Activated CD4-positive, alpha-beta T cell treated with anti-CD3 and anti-CD28 coated beads, Interleukin-2, amount 50 U/mL, for 4 hours (primary cell): ENCODE measurements around the gene AGAP2.

Experiments
- DNase-seq, 2 experiments: peaks; one replicate each; pipeline ENCODE4 v3.0.0-alpha.2; 2020

AGAP2 gene

DNA sequence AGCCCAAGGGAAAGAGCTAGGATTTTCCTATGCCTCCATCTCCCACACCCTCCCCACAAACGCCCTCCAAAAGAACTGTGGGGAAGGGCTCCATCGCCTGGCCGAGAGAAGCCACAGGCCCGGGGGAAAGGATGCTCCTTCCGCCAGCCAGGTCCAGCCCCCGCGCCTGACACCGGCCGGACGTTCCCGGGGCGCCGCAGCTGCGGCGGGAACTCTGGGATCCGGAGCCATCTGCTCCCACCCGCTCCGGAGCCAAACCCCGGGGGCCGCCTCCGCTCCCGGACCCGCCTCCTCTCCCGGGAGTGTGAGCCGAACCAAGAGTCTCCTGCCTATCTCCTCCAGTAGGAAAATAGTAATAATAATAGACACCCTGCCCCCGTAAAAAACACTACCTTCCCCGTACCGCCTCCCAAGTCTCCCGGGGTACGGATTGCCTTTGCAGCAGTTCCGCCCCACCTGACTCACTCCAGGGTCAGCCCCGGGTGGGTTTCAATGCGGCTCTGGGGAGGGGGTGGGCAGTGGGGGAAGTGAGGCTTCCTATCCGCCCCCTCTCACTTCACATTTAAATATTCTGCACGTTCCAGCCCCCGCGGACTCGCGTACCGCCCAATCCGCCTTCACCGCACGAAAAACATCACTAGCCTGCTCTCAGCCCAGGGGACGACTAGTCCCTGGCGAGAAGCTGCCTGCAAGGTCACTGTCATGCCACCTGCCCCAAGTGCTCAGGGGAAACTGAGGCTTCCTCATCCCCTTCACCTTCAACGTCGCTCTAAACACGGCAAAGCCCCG lies 2.4 kb downstream of the AGAP2 start:
- no peak for DNase-seq

DNA sequence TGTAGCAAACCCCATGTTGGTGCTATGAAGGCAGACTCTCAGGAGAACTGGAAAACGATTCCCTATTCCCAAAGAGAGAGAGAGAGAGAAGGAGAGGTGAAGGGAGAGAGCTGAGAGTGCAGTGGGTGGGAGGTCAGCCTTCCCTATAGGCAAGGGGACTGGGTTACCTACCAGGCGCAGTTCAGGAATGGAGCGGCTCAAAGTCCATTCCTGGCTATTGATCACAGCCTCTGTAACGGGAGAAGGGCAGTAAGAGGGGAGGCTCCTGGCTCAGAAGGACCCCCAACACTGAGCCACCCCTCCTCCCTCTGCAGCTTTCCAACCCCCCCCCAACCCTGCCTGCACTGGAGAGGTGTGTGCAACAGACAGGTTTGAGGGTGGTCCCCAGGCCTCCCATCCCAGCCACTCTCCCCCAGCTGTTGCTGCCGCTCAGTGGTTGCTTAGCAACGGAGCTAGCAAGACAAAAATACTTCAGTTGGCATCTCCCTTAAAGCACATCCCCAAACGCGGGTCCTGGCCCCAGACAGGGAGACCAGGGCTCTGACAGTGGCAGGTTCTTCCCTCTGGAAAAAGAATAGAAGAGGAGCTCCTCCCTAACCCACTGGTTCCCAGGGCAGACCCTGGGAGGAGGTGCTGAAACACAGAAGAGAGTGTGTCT lies 3.2 kb downstream of the AGAP2 start:
- no peak for DNase-seq

DNA sequence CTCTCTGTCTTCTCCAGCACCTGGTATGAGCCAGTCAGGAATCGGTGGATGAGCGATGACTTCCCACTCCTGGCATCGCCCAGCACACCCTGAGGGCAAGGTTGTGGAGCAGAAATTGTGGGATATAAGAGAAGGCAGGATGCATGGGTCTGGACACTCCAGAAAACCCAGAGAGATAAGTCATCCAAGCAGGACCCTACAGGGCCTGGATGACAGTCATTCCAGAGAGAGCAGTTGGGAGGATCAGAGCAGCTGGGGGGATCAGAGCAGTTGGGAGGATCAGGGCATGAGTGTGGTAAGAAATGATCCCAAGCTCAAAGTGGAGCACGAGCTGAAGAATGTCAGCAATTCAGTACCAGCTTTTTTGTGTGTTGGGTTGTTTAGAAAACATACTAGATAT lies 4.0 kb downstream of the AGAP2 start:
- no peak for DNase-seq

DNA sequence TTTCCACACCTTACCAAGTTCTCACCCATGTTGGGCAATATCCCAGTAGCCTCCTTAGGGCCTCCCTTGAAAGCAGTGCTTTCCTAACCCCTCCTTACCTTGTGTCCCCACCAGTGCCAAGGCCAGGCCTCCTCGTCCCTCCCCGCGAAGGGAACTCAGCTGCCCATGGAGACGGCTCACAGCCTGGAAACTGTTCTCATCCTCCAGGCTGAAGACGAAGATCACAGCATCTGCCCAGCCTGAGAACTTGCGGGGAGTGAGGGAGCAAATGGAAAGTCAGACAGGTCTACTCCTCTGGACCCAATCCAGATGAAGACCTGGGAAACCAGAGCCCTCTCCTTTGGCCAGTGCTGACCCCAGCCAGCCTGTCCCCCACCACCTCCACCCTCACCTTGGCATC lies 4.6 kb downstream of the AGAP2 start:
- DNase-seq, result no peak

DNA sequence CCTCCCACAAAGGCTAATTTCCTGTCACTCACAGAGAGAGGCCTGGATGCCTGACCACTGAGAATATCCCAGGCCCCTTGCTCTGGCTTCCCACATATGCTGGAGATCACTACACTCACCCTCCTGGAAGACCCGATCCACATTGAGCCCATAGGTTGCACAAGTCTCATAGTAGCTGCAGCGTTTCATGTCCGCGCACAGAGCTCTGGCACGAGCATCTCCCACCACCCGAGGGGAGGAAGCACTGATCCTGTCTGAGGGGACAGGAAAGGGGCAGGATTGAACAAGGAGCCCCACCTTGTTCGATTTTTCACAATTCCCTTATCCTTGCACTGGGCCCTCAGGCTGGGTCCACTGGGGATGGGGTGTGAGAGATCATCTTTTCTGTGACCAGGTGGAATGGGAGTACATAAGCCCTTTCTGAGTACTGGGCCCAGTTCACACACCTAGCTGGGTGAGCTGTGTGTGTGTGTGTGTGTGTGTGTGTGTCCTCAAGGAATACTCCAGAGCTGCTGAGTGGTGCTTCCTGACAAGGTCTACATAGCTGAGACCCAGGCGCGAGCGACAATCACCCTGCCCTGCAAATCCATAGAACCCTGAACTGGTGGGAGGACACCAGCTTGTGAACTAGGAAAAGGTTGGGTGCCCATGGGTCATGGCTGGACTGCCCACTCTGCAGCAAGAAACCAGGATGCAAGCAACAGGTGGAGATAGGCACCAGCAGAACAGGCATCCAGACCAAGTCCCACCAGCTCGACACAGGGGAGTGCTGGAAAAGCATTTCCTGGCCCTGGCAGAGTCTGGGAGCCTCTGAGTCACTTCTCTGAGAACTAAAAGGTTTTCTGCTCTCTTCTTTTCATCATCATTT lies 5.6 kb downstream of the AGAP2 start:
- DNase-seq, result no peak

DNA sequence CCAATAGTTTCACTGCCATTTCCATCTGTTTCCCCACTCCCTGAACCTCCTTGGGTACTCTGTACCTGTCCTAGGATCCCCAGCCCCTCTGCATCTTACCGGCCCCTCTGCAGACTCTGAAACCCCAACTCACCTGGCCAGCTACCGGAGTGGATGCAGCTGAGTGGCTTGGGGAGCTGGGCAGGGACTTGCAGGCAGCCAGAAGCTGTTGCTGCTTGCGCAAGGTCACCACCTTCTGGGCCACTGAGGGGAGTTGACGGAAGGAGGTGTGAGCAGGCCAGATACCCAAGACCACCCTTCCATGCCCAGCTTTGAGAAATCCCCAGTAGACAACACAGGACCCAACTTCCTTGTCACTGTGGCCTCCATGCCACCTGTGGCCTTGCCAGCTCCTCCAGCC lies 6.3 kb downstream of the AGAP2 start:
- no peak for DNase-seq

DNA sequence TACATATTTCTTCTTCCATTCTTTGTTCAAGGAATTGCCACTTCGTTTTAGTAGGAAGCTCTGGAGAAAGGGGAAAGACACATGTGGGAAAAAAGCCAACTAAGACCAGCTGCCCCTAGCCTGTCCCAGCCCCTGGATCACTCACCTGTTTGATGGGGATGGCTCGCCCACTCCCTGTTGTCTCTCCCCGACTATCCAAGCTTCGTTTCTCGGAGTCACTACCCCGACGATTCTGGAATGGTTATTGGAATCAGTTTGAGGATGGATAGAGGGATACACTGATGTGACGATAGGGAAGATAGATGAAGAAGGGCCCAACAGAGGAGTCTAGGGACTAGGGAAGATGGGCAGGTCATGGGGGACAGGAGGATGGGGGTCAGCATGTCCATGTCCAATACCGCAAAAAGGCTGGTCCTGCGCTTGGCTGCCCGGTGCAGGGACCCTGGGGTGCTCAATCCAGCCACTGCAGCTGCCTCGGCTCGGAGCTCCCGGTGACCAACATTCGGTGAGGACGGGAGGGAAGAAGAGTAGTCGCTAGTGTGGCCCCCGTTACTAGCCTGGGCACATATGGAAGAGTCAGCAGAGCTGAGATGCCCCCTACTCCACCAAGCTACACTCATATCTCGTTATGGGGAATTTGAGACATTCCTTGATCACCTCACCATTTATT lies 7.0 kb downstream of the AGAP2 start:
- no peak for DNase-seq

DNA sequence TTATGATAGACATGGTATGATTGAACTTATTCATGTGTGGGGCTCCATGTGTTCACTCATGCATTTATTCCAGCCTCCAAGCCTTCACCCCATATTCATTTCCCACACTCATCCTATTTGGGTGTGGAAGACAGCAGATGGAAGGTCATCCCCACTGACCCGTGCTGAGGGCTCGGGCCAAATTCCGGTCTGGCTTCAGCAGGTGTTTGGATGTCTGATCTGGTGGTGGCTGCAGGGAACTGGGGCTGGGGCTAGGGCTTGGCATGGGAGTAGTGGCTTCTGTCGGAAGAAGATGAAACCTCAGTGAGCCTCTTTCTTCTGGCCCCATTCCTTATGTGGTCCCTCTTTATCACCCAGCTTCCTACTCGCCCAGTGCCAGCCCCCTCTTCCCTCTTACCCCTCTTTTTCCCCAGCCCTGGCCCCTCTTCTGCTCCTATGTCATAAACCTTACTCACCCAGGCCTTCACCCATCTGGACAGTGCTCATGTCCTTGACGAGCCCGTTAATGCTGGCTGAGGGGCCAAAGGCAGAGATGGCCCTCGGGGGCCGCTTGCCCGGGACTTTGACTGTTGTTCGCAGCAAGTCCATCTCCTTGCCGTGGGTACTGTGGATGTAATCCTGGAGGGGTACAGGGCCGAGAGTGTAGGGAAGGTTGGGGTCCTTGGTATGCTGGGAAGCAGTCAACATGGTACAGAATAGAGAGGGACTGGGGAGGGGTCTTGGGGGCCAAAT lies 8.0 kb downstream of the AGAP2 start:
- no peak for DNase-seq

DNA sequence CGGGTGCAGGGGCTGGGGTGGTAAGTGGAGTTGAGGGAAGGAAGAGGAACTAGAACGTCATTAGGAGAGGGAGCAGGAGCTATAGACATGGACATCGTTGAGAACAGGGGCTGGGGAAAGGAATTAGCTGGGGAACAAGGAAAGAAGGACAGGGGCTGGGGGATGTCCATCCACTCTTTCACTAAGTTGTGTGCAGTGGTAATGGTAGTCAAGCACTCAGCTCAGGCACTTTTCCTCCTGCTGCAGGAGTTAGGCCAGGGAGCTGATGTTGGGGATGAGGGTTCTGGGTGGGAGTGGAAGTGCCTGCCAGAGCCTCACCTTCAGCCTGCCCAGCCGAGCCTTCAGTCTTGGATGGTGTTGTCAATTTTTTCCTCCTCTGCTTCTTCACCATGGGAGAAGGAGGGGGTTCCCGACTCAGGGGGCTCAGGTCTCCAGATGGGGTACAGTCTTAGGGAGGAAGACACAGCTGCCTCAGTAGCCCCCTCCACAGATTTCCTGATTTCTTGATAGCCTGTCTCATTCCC lies 9.2 kb downstream of the AGAP2 start:
- no peak for DNase-seq

DNA sequence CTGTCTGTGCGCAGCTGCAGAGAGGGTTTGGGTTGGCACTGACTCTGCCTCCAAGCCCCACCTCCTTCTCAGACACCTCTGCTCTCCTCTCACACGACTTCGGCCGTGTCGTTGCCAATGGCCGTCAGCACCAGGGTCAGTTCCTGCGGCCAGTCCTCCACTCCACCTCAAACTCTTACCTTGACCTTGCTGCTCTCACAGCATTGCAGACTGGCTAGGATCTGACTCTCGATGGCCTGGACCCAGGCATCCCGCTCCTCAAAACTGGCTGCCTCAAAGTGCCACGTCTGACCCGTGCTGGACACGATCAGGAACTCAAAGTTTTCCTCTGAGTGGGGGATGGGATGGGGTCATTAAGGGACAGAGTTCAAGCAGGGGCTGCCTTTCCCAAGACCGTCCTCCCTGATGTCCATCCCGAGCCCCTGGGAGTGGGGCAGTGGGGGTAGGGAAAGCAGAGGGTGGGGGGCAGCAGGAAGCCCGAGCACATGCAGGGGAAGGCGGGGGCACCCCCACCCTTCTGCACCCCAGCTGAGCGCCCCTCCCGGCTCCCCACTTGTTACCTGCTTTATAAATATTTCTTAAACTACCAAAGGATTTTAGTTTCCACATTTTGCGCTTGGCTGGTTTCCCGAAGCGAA lies 10.7 kb downstream of the AGAP2 start:
- no peak for DNase-seq

DNA sequence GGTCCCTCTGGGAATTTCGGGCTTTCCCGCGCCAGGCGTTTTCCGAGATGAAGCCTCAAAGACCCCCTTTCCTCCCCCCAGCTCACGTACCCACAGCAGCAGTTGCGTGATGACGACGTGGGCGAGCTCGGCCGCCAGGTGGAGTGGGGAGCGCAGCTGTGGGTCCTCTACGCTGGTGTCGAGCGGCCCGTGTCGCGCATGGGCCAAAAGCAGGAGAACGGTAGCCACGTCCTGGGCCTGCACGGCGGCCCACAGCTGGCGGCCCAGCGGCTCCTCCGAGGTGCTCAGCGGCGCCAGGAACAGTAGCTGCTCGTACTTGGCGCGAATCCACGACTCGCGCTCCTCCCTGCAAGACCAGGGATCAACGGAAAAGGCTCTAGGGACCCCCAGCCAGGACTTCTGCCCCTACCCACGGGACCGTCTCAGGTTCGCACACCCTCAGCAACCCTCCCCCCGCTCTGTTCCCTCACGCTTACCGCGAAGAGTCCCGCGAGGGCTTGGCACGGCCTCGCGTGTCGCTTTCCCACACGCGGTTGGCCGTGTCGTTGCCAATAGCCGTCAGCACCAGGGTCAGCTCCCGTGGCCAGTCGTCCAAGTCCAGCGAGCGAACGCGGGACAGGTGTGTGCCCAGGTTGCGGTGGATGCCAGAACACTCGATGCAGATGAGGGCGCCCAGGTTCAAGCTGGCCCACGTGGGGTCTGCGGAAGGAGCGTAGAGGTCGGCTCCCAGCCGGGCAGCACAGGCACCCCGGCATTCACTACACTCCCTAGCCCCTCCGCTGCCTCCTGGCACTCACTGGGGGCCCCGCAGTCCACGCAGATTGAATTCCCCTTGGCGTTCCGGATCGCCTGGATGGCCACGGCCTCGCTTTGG lies 11.4 kb downstream of the AGAP2 start:
- no peak for DNase-seq

DNA sequence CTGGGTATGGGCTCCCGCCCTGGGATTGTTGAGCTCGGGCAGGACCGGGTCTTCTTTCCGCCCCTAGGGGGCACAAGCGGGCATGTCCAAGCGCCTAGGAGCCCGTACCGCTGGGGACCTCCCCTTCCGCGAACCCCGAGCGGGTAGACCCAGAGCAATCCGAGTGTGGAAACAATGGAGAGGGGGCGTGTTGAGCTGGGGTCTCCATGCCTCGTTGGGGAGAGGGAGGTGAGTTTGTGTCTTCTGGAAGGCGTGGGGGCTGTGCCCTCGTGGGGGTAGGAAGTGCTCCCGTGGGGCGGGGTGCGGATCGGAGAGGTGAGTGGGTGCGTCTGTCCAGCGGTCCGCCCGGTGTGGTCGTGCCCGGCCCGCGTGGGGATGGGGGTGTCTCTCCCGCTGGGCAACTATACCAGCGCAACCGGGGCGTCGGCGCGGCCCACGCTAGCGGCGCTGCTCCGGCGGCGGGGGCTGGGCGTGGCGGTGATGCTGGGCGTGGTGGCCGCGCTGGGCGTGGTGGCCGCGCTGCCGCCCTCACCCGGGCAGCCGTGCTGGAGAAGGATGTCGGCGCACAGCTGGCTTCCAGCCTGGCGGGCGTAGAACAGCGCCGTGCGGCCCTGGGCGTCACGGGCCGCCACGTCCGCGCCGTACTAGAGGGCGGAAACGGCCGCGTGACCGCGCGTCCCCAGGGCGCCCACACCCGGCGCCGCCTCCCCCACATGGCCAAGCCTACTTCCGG lies 12.2 kb downstream of the AGAP2 start:
- DNase-seq, result no peak

DNA sequence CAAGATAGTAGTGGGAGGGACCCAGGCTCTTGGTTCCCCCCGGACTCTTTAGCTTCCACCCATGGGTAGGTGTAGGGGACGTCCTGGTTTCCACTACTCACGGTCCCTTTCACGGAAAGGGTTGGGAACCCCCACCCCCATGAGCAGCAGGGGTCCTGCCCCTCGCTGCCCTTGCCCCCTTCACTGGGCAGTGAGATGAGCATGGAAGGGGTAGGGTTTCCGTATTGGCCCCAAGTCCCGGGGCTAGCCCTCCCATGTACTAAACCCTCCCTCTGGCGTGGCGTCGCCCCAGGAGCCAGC lies 12.7 kb downstream of the AGAP2 start:
- DNase-seq, result no peak

DNA sequence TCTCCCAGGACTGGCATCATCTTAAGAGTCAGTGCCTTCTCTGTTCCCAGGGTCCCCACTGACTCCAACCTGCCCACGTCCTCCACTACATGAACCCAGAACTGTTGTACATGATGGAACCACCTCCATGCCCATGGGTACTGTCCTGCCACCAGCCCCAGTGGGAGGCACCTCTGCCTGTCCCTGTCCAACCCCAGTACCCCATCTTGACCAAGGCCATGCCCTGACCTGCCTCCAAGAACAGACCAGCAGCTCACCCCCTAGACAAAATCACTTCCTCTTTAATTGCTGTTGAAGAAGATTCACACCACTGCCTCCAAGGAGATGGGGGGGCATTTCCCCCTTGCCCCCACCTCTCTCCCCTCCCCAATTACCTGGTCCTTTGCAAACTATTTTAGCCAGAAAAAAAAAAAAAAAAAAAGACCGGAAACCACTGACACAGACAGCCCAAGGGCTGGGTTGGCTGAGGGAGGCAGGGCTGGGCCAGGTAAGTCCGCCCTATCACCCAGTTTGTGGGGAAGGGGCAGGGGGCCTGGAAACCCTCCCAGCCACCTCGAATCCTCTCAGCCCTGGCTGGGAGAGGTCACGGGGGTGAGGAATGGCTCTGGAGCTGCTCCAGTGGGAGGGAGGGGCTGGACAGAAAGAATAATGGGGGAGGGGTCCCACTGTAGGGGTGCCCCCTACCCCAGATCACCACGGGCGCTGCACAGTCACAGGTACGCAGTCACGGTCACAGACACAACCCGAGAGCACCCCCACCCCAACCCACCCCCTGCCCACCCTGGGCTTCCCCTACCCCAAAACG lies 13.4 kb downstream of the AGAP2 start:
- no peak for DNase-seq

DNA sequence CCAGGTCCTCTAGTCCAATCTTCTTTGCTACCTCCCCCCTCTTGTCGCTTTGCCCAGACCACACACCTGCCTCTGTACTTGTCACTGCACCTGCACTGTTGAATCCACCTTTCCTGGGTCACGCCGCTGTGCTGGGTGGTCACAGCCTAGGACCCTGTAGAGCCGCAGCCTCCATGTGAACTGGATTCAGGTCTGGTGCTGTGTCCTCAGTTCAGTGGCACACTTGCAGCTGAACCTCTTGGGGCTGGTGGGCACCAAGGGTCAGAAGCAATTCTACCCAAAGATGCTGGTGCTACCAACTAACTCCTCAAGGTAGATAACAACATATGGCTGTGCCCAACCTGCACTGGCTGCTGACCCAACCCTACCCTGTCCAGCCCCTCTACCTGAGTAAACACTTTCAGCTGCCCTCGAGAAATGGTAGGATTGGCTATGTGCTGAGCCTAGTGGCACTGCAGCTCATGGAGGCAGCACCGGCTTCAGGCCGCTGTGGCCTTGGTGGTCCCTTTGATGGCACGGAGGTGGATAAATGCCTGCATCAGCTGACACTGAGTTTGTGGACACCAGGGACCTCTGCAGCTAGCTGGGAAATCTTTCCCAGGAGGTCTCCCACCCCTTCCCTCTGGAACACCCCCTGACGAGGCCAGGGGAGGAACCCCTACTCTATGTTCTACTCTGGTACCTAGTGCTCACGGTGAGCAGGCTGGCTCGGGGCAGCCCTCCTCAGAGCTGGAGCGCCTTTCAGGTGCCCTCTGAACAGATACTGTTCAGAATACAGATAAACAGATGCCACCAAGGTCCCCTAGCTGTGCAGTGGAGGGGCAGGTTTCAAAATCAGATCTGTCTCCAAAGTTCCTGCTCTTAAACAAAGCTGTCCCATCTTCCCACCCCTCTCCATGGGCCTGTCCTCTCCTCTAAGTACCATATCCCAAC lies 14.3 kb downstream of the AGAP2 start:
- DNase-seq, result no peak

DNA sequence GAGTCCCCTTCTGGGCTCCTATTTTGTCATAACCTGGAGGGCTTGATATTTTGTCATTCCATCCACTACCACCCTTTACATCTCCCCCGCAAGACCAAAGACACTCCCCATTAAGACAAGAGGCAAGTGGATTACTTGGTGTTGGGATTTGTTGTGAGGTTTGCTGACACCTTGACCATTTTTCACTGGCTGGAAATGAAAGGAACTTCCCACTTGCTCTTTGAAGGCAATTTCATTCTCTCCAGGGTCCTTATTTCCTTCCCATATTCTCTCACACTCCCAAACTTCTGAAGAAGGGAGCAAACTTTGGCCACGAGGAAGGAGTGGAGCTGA lies 14.9 kb downstream of the AGAP2 start:
- no peak for DNase-seq

DNA sequence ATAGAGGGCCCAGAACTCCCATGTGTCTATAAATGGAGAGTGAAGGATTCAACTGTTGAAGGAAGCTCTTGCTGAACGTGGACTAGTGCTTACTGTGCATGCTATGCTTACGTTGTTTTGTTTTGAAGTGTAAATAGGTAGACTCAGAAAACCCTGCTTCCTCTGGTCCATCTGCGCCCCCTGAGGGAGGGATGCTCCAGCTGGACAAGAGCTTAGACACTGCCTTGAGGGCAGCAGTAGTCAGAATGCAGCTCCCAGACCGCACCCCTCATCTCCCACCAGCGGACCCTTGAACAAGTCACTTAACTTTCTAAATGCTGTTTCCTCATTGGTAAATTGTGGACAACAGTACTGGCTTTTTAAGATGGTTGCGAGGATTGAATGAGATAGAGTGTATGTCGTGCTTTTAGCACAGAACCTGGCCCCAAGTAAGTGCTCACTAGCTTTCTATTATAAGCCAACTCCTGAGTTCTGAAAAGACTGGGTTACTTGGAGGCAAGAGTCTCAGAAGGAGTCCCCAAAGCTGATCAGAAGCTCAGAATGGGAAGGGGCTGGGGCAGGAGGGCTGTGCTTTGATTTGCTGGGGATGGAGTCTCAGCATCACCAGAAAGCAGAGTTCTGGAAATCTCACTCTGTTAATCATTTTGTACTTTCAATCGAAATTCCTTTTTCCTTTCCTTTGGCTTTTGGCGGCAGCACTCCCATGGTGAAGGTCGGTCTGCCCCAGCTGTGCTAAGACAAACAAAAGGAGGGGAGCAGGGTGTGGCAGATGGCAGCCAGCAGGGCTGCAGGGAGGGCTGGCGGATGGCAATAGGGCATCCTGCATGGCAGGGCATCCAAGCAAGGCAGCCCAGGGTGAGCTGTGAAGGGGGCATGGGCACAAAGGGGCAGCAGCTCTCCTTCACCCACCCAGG lies 15.6 kb downstream of the AGAP2 start:
- no peak for DNase-seq
